ENCODE measurements around the gene TRIO. TPM values are rescaled to one million over a fixed set of nuclear protein-coding genes. Genes with fewer than 3 reads are reported as not detected.

The TRIO gene
- total RNA-seq, 1 experiment from 2014 or later: 99.8 TPM

GRCh38 chr5:14380712-14381111 is 237.6 kb downstream of the TRIO start:
- no peaks in the 10 kb centered on the region for H3K9me3 ChIP-seq (ENCODE audit: low read depth, low read length, poor library complexity, severe bottlenecking)
- DNase-seq (ENCODE audit: low spot score): no peak
- peaks cover 3% of the 10 kb centered on the region for H3K4me1 ChIP-seq (ENCODE audit: insufficient read depth, low read length, poor library complexity, severe bottlenecking)
- H3K4me3 ChIP-seq (ENCODE audit: low read depth, low read length, poor library complexity, severe bottlenecking): no peak overlapping the region
- ChIA-PET POLR2A (ENCODE audit: low non-redundant PET) (no interaction called here), CTCF (no interaction called here)
- intact Hi-C loops (cut with micrococcal nuclease; ENCODE audit: unreplicated experiment): no loop called here
- H3K27ac ChIP-seq (ENCODE audit: low read depth, low read length, poor library complexity, severe bottlenecking): no peak overlapping the region
- no peak for TF ChIP-seq EZH2 (IDR thresholded peaks at IDR 0.05; ENCODE audit: borderline replicate concordance, low read depth, low read length, poor library complexity, severe bottlenecking)
- TF ChIP-seq CTCF (conservative IDR thresholded peaks at IDR 0.05; ENCODE audit: low read depth, low read length): no peak
- H3K27me3 ChIP-seq (replicated peaks; ENCODE audit: insufficient read depth, low read depth, low read length, poor library complexity): no peaks in the 10 kb centered on the region
- BruUV-seq (replicated peaks): no TSS peak
- H3K36me3 ChIP-seq (ENCODE audit: insufficient read depth, low read length, poor library complexity, severe bottlenecking): peaks cover 40% of the 10 kb centered on the region

GRCh38 chr5:14382640-14383039 is 239.5 kb downstream of the TRIO start:
- Histone ChIP-seq H3K36me3 (ENCODE audit: insufficient read depth, low read length, poor library complexity, severe bottlenecking) (peaks cover 39% of the 10 kb centered on the region), H3K4me1 (ENCODE audit: insufficient read depth, low read length, poor library complexity, severe bottlenecking) (no peaks in the 10 kb centered on the region), H3K4me3 (ENCODE audit: low read depth, low read length, poor library complexity, severe bottlenecking) (no peak overlapping the region), H3K27me3 (replicated peaks; ENCODE audit: insufficient read depth, low read depth, low read length, poor library complexity) (no peaks in the 10 kb centered on the region), H3K9me3 (ENCODE audit: low read depth, low read length, poor library complexity, severe bottlenecking) (no peaks in the 10 kb centered on the region), H3K27ac (ENCODE audit: low read depth, low read length, poor library complexity, severe bottlenecking) (no peak overlapping the region)
- no peak for DNase-seq (ENCODE audit: low spot score)
- TF ChIP-seq CTCF (conservative IDR thresholded peaks at IDR 0.05; ENCODE audit: low read depth, low read length) (no peak), EZH2 (IDR thresholded peaks at IDR 0.05; ENCODE audit: borderline replicate concordance, low read depth, low read length, poor library complexity, severe bottlenecking) (no peak)
- intact Hi-C loops (cut with micrococcal nuclease; ENCODE audit: unreplicated experiment): no loop called here
- BruUV-seq (replicated peaks): no TSS peak
- CTCF ChIA-PET: no interaction called here
- POLR2A ChIA-PET (ENCODE audit: low non-redundant PET): no interaction called here

GRCh38 chr5:14383923-14384322 is 240.8 kb downstream of the TRIO start:
- Histone ChIP-seq H3K27me3 (replicated peaks; ENCODE audit: insufficient read depth, low read depth, low read length, poor library complexity) (no peaks in the 10 kb centered on the region), H3K4me1 (ENCODE audit: insufficient read depth, low read length, poor library complexity, severe bottlenecking) (no peaks in the 10 kb centered on the region), H3K36me3 (ENCODE audit: insufficient read depth, low read length, poor library complexity, severe bottlenecking) (peaks cover 26% of the 10 kb centered on the region), H3K4me3 (ENCODE audit: low read depth, low read length, poor library complexity, severe bottlenecking) (no peak overlapping the region), H3K27ac (ENCODE audit: low read depth, low read length, poor library complexity, severe bottlenecking) (no peak overlapping the region), H3K9me3 (ENCODE audit: low read depth, low read length, poor library complexity, severe bottlenecking) (no peaks in the 10 kb centered on the region)
- ChIA-PET CTCF (no interaction called here), POLR2A (ENCODE audit: low non-redundant PET) (no interaction called here)
- no TSS peak for BruUV-seq (replicated peaks)
- intact Hi-C loops (cut with micrococcal nuclease; ENCODE audit: unreplicated experiment): no loop called here
- no peak for DNase-seq (ENCODE audit: low spot score)
- no peak for TF ChIP-seq CTCF (conservative IDR thresholded peaks at IDR 0.05; ENCODE audit: low read depth, low read length)
- TF ChIP-seq EZH2 (IDR thresholded peaks at IDR 0.05; ENCODE audit: borderline replicate concordance, low read depth, low read length, poor library complexity, severe bottlenecking): no peak

Data from A673 (cell line).